PC-9 (cell line): ENCODE data around the gene DIP2C. TPM values are rescaled to one million over a fixed set of nuclear protein-coding genes. Genes with fewer than 3 reads are reported as not detected.
"Not testable (repeated sequence)": the region's sequence is repeated elsewhere in the genome, so short reads cannot be mapped to it uniquely, and the experiment has no call there.

Experiments
- BruUV-seq: library from RNA; stranded (reverse); fragments of 400-500 nt; replicated peaks from 2 replicates; lab custom pipeline; 2021; lab: Mats Ljungman, UMichigan
- CTCF ChIA-PET: fragments of 300-600 bp; sonication (Branson Sonifier 250); formaldehyde crosslinking; loops from one replicate; lab custom pipeline; 2022; ENCODE audit warnings: antibody characterized with exemption; lab: Charles Lee
- POLR2A ChIA-PET: fragments of 300-600 bp; sonication (Branson Sonifier 250); formaldehyde crosslinking; loops from one replicate; lab custom pipeline; 2022; ENCODE audit warnings: antibody characterized with exemption; ENCODE audit not compliant: unreplicated experiment; lab: Charles Lee
- DNase-seq, 2 experiments: peaks; one replicate each; pipeline versions ENCODE4 v3.0.0 to v3.0.0-alpha.2; 2015 to 2022; ENCODE audit warnings: mixed read lengths in 1 of 2
- H2AFZ ChIP-seq: fragments of 200-600 bp; sonication (generic); 2 replicates; pipeline ENCODE4 v1.8.1; 2017; ENCODE audit warnings: antibody characterized with exemption
- H3F3A ChIP-seq: fragments of 200-600 bp; sonication (generic); 2 replicates; pipeline ENCODE4 v1.8.1; 2017; ENCODE audit warnings: antibody characterized with exemption, mild to moderate bottlenecking, low read depth; ENCODE audit not compliant: insufficient read depth
- H3K27ac ChIP-seq: fragments of 200-600 bp; sonication (generic); 2 replicates; pipeline ENCODE4 v1.6.1; 2016; ENCODE audit warnings: mixed run types
- H3K27me3 ChIP-seq: fragments of 200-600 bp; sonication (generic); 2 replicates; pipeline ENCODE4 v1.6.1; 2016; ENCODE audit warnings: low read depth, mixed run types; ENCODE audit not compliant: insufficient read depth
- H3K36me3 ChIP-seq: fragments of 200-600 bp; sonication (generic); 2 replicates; pipeline ENCODE4 v1.6.1; 2016; ENCODE audit warnings: low read depth, mixed run types
- H3K4me1 ChIP-seq: fragments of 200-600 bp; sonication (generic); replicated peaks from 2 replicates; pipeline ENCODE4 v1.6.1; 2016; ENCODE audit warnings: mixed run types; ENCODE audit not compliant: insufficient read depth
- H3K4me2 ChIP-seq: fragments of 200-600 bp; sonication (generic); 2 replicates; pipeline ENCODE4 v1.6.1; 2017; ENCODE audit warnings: mixed run types
- H3K4me3 ChIP-seq: fragments of 200-600 bp; sonication (generic); 2 replicates; pipeline ENCODE4 v1.6.1; 2016; ENCODE audit warnings: mixed run types
- H3K79me2 ChIP-seq: fragments of 200-600 bp; sonication (generic); 2 replicates; pipeline ENCODE4 v1.6.1; 2017; ENCODE audit warnings: low read depth, mixed run types
- H3K9me2 ChIP-seq: fragments of 200-600 bp; sonication (generic); 2 replicates; pipeline ENCODE4 v1.8.1; 2017; ENCODE audit warnings: mild to moderate bottlenecking; ENCODE audit not compliant: insufficient read depth
- H3K9me3 ChIP-seq: fragments of 200-600 bp; sonication (generic); 2 replicates; pipeline ENCODE4 v1.8.1; 2016; ENCODE audit warnings: low read depth; ENCODE audit not compliant: insufficient read depth
- H4K20me1 ChIP-seq: fragments of 200-600 bp; sonication (generic); 2 replicates; pipeline ENCODE4 v1.8.1; 2017; ENCODE audit not compliant: insufficient read depth
- CTCF ChIP-seq: fragments of 200-600 bp; sonication (generic); conservative IDR thresholded peaks from 2 replicates; pipeline ENCODE4 v1.6.1; 2017; ENCODE audit warnings: mixed run types, antibody characterized with exemption, mild to moderate bottlenecking, moderate library complexity
- EZH2 ChIP-seq: fragments of 200-600 bp; sonication (generic); IDR thresholded peaks from 2 replicates; pipeline ENCODE4 v1.8.0; 2017; ENCODE audit warnings: antibody characterized with exemption, low read depth
- intact Hi-C: fragments of 100-400 bp; cut with micrococcal nuclease; formaldehyde crosslinking; loops from one replicate; pipeline ENCODE4 v1.10.0; 2022; ENCODE audit not compliant: unreplicated experiment
- total RNA-seq: library from RNA; stranded (reverse); gene quantifications from 2 replicates; pipeline ENCODE4 v1.2.3, GENCODE V29; 2021

The DIP2C gene
- total RNA-seq, 1 experiment from 2014 or later: 0.83 TPM

GRCh38 chr10:652832-653459 lies 36.5 kb downstream of the DIP2C start:
- H3K4me1 ChIP-seq, H3K9me3 ChIP-seq, H3K4me3 ChIP-seq, H3K27ac ChIP-seq, H3K9me2 ChIP-seq, H3K36me3 ChIP-seq, DNase-seq, H3K4me2 ChIP-seq, H3K79me2 ChIP-seq, H4K20me1 ChIP-seq, CTCF ChIA-PET, intact Hi-C loops, H3F3A ChIP-seq, BruUV-seq, POLR2A ChIA-PET, H2AFZ ChIP-seq: not testable (repeated sequence)
- H3K27me3 ChIP-seq: peaks cover 25% of the 10 kb centered on the region

- Histone ChIP-seq H3K36me3 (no peaks in the 10 kb centered on the region), H2AFZ (no peak overlapping the region), H3K27ac (no peak overlapping the region), H3K79me2 (no peaks in the 10 kb centered on the region), H3K27me3 (peaks cover 25% of the 10 kb centered on the region), H3K4me3 (no peak overlapping the region), H3K9me2 (no peaks in the 10 kb centered on the region), H3K9me3 (no peaks in the 10 kb centered on the region), H3K4me1 (no peaks in the 10 kb centered on the region), H3K4me2 (no peak overlapping the region), H3F3A (no peaks in the 10 kb centered on the region), H4K20me1 (no peaks in the 10 kb centered on the region)
- DNase-seq: no peak
- ChIA-PET CTCF (no interaction called here), POLR2A (no interaction called here)
- TF ChIP-seq EZH2 (no peak), CTCF (no peak)
- no TSS peak for BruUV-seq
- intact Hi-C loops: no loop called here
Observed at GRCh38 chr10:652233-652632, 37.2 kb downstream of the DIP2C start.

- no peak for TF ChIP-seq EZH2
- no peak for TF ChIP-seq CTCF
- no peak overlapping the region for H3K4me2 ChIP-seq
- H3K79me2 ChIP-seq: no peaks in the 10 kb centered on the region
- ChIA-PET POLR2A (no interaction called here), CTCF (no interaction called here)
- H3K27me3 ChIP-seq: peaks cover 25% of the 10 kb centered on the region
- DNase-seq: no peak
- intact Hi-C loops: no loop called here
- no peaks in the 10 kb centered on the region for H3K4me1 ChIP-seq
- no TSS peak for BruUV-seq
- H3K4me3 ChIP-seq: no peak overlapping the region
- no peak overlapping the region for H3K27ac ChIP-seq
- H4K20me1 ChIP-seq: no peaks in the 10 kb centered on the region
- H3F3A ChIP-seq: no peaks in the 10 kb centered on the region
- H3K9me3 ChIP-seq: no peaks in the 10 kb centered on the region
- no peaks in the 10 kb centered on the region for H3K9me2 ChIP-seq
- H3K36me3 ChIP-seq: no peaks in the 10 kb centered on the region
- H2AFZ ChIP-seq: no peak overlapping the region
Observed at GRCh38 chr10:651692-652091, 37.8 kb downstream of the DIP2C start.
